Liver (tissue), 9 donors: ENCODE results near the gene PDLIM1. TPM values are rescaled to one million over a fixed set of nuclear protein-coding genes. Genes with fewer than 3 reads are reported as not detected.

Experiments
- DNase-seq: peaks from one replicate; pipeline ENCODE4 v3.0.0-alpha.2; 2017; ENCODE audit warnings: low spot score
- H3K27ac ChIP-seq, 2 donors: one replicate each; pipeline ENCODE4 v1.7.0; 2013; ENCODE audit warnings: inconsistent platforms in 2 of 2, low read length in 2 of 2, control low read depth in 1 of 2, low read depth in 1 of 2, mild to moderate bottlenecking in 1 of 2
- H3K27me3 ChIP-seq, 4 donors: one replicate each; pipeline versions ENCODE4 v1.6.1 to v1.7.0; 2013; ENCODE audit warnings: low read length in 3 of 4, inconsistent platforms in 1 of 4, mild to moderate bottlenecking in 1 of 4, moderate library complexity in 1 of 4; ENCODE audit not compliant: control insufficient read depth in 4 of 4, insufficient read depth in 4 of 4
- H3K36me3 ChIP-seq, 4 donors: one replicate each; pipeline versions ENCODE4 v1.6.1 to v1.7.0; 2013; ENCODE audit warnings: low read length in 3 of 4, mild to moderate bottlenecking in 3 of 4, low read depth in 1 of 4, moderate library complexity in 1 of 4; ENCODE audit not compliant: control insufficient read depth in 4 of 4, insufficient read depth in 3 of 4
- H3K4me1 ChIP-seq, 4 donors: one replicate each; pipeline versions ENCODE4 v1.6.1 to v1.7.0; 2013; ENCODE audit warnings: low read length in 3 of 4, mild to moderate bottlenecking in 3 of 4, moderate library complexity in 1 of 4; ENCODE audit not compliant: control insufficient read depth in 4 of 4, insufficient read depth in 4 of 4
- H3K4me3 ChIP-seq, 3 donors: one replicate each; pipeline versions ENCODE4 v1.6.1 to v1.7.0; 2013; ENCODE audit warnings: low read length in 3 of 3, control low read depth in 1 of 3, low read depth in 1 of 3, mild to moderate bottlenecking in 1 of 3
- H3K9ac ChIP-seq, 2 donors: one replicate each; pipeline ENCODE4 v1.7.0; 2013; ENCODE audit warnings: low read length in 2 of 2, mild to moderate bottlenecking in 2 of 2, moderate library complexity in 2 of 2, control low read depth in 1 of 2, low read depth in 1 of 2
- H3K9me3 ChIP-seq, 4 donors: one replicate each; pipeline versions ENCODE4 v1.6.1 to v1.7.0; 2013; ENCODE audit warnings: low read length in 3 of 4; ENCODE audit not compliant: control insufficient read depth in 4 of 4
- CTCF ChIP-seq: fragments of 150-350 bp; IDR thresholded peaks from 2 replicates; pipeline ENCODE4 v1.5.1; 2017; ENCODE audit warnings: improper control_type of control experiment, low read depth, low read length; ENCODE audit not compliant: missing input control
- FOXA1 ChIP-seq: IDR thresholded peaks from 2 replicates; pipeline ENCODE4 v1.6.1; 2016; ENCODE audit warnings: antibody characterized with exemption
- FOXA2 ChIP-seq: IDR thresholded peaks from 2 replicates; pipeline ENCODE4 v1.6.1; 2016; ENCODE audit warnings: antibody characterized with exemption
- GABPA ChIP-seq, 2 donors: IDR thresholded peaks in 1 of 2; conservative IDR thresholded peaks in 1 of 2; 2 replicates each; pipeline ENCODE4 v1.6.1; 2016; ENCODE audit warnings: antibody characterized with exemption in 2 of 2, mild to moderate bottlenecking in 1 of 2, moderate library complexity in 1 of 2
- HNF4A ChIP-seq, 2 donors: conservative IDR thresholded peaks; 2 replicates each; pipeline ENCODE4 v1.6.1; 2016; ENCODE audit warnings: antibody characterized with exemption in 2 of 2, mild to moderate bottlenecking in 2 of 2
- HNF4G ChIP-seq: IDR thresholded peaks from 2 replicates; pipeline ENCODE4 v1.6.1; 2016; ENCODE audit warnings: antibody characterized with exemption
- JUND ChIP-seq, 2 donors: IDR thresholded peaks; 2 replicates each; pipeline ENCODE4 v1.6.1; 2016; ENCODE audit warnings: antibody characterized with exemption in 2 of 2
- MAX ChIP-seq: IDR thresholded peaks from 2 replicates; pipeline ENCODE4 v1.6.1; 2016; ENCODE audit warnings: antibody characterized with exemption
- RXRA ChIP-seq, 2 donors: IDR thresholded peaks; 2 replicates each; pipeline ENCODE4 v1.6.1; 2017 to 2018; ENCODE audit warnings: antibody characterized with exemption in 2 of 2, mild to moderate bottlenecking in 1 of 2
- YY1 ChIP-seq: IDR thresholded peaks from 2 replicates; pipeline ENCODE4 v1.6.1; 2016; ENCODE audit warnings: antibody characterized with exemption, mild to moderate bottlenecking
- ZBTB33 ChIP-seq: IDR thresholded peaks from 2 replicates; pipeline ENCODE4 v1.6.1; 2016; ENCODE audit warnings: antibody characterized with exemption
- WGBS: extraction: QIAGEN DNeasy Blood & Tissue Kit; methylation state at CpG from one replicate; pipeline ENCODE4 v1.1.7; 2013; 5-methylcytosine and 5-hydroxymethylcytosine counted together
- polyA plus RNA-seq, 2 donors: library from polyadenylated mRNA; stranded (reverse) in 1 of 2; unstranded in 1 of 2; fragments of 200-250 nt in 1 of 2; fragments of >200 nt in 1 of 2; fragmentation: Nextera tagmentation in 1 of 2; extraction: Ambion mirVana in 1 of 2; gene quantifications; one replicate each; pipeline versions ENCODE4 v1.2.1 to v1.2.3, GENCODE V29; 2013 to 2015
- total RNA-seq, 2 donors: library from RNA; depleted of rRNA; stranded (reverse); fragments of >200 nt; gene quantifications; one replicate each; pipeline ENCODE4 v1.2.3, GENCODE V29; 2014
- TF ChIP-seq, protein P1 (sequence below): IDR thresholded peaks from 2 replicates; pipeline ENCODE4 v1.6.1; 2016; ENCODE audit warnings: antibody characterized with exemption
- TF ChIP-seq, protein P2 (sequence below): IDR thresholded peaks from 2 replicates; pipeline ENCODE4 v1.6.1; 2016; ENCODE audit warnings: antibody characterized with exemption, mild to moderate bottlenecking
- donor health status: healthy.
- donor health status: healthy.
- donor health status: healthy.
- donor health status: healthy.
- donor health status: healthy.

PDLIM1 gene
- total and polyA plus RNA-seq, 4 donors = 16.8 to 73.4 (median 44.5) TPM

DNA sequence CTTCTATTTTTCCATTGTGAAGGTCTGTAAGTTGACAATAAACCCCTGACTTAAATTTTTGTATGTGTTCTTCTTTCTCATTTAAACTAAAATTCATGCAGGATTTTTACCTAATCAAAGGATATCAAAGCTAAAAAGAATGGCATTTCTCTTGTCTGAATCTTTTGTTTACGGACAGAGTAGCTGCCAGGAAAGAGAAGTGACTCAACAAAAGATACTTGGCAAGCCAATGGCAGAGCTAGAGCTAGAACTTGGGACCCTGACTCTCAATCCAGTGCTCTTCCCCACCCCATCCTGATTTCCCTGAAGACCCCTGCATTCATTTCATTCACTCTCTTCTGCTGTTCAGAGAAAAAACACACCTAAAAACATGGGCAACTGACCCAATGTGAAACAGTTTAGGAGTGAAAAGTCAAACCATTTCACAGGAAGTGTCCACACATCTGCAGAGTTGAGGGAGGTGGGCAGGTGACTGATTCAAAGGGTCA lies 40.2 kb upstream of the PDLIM1 start (continued):
- TF ChIP-seq MAX (no peak), GABPA (IDR thresholded peaks at IDR 0.05 in 1 of 2, conservative IDR thresholded peaks at IDR 0.05 in 1 of 2) (no peak), FOXA1 (no peak), RXRA (IDR thresholded peaks at IDR 0.05) (no peak)
- TF ChIP-seq, protein P1, sequence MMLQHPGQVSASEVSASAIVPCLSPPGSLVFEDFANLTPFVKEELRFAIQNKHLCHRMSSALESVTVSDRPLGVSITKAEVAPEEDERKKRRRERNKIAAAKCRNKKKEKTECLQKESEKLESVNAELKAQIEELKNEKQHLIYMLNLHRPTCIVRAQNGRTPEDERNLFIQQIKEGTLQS = no peak

DNA sequence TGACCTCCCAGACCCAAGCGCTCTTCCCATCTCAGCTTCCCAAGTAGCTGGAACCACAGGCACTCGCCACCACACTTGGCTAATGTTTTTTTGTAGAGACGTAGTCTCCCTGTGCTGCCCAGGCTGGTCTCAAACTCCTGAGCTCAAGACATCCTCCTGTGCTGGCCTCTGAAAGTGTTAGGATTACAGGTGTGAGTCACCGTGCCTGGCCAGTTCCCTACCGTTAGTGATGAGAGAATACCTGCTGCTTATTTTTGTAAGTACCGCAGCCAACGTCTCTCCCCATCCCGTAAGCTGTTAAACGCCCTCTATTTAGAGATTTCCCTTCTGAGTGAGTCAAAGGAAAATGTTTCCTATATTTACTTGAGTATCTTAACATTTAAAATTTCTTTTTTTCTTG lies 38.5 kb upstream of the PDLIM1 start:
- Histone ChIP-seq H3K4me3 (no peak overlapping the region), H3K27ac (no peak overlapping the region), H3K36me3 (peaks cover 0 to 2% (median under 1%) of the 10 kb centered on the region in 4 donors), H3K27me3 (no peaks in the 10 kb centered on the region), H3K4me1 (peaks cover 0 to 25% (median 15%) of the 10 kb centered on the region in 4 donors), H3K9me3 (no peaks in the 10 kb centered on the region), H3K9ac (no peak overlapping the region)
- DNase-seq = no peak
- 94% methylated on average over 9 of the region's 9 CpGs for WGBS
- TF ChIP-seq HNF4G (no peak), RXRA (IDR thresholded peaks at IDR 0.05) (no peak), YY1 (no peak), GABPA (IDR thresholded peaks at IDR 0.05 in 1 of 2, conservative IDR thresholded peaks at IDR 0.05 in 1 of 2) (no peak), HNF4A (conservative IDR thresholded peaks at IDR 0.05) (no peak)

DNA sequence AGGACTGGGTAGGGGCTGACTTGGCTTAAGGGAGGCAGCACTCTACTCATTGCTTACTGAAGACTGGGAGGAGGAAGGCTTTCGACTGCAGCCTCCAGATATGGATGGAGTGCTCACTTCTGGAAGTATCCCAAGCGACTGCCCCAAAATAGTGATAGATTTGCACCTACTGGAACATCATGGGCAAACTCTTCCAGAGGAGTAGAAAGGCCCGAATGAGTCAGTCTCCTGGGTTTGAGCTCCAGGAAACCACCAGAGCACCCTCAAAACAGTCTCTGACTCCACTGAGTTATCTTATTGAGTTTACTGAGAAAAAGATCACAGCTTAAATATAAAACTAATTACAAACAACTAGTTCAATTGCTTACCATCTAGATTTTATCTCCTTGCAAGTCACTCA lies 37.2 kb upstream of the PDLIM1 start:
- no peak overlapping the region for H3K4me3 ChIP-seq
- H3K27ac ChIP-seq = no peak overlapping the region
- no peaks in the 10 kb centered on the region for H3K9me3 ChIP-seq
- no peaks in the 10 kb centered on the region for H3K27me3 ChIP-seq
- H3K9ac ChIP-seq = no peak overlapping the region
- TF ChIP-seq JUND (IDR thresholded peaks at IDR 0.05) (no peak), CTCF (no peak), HNF4A (conservative IDR thresholded peaks at IDR 0.05) (no peak), FOXA2 (no peak), ZBTB33 (no peak), YY1 (no peak)
- TF ChIP-seq, protein P2, sequence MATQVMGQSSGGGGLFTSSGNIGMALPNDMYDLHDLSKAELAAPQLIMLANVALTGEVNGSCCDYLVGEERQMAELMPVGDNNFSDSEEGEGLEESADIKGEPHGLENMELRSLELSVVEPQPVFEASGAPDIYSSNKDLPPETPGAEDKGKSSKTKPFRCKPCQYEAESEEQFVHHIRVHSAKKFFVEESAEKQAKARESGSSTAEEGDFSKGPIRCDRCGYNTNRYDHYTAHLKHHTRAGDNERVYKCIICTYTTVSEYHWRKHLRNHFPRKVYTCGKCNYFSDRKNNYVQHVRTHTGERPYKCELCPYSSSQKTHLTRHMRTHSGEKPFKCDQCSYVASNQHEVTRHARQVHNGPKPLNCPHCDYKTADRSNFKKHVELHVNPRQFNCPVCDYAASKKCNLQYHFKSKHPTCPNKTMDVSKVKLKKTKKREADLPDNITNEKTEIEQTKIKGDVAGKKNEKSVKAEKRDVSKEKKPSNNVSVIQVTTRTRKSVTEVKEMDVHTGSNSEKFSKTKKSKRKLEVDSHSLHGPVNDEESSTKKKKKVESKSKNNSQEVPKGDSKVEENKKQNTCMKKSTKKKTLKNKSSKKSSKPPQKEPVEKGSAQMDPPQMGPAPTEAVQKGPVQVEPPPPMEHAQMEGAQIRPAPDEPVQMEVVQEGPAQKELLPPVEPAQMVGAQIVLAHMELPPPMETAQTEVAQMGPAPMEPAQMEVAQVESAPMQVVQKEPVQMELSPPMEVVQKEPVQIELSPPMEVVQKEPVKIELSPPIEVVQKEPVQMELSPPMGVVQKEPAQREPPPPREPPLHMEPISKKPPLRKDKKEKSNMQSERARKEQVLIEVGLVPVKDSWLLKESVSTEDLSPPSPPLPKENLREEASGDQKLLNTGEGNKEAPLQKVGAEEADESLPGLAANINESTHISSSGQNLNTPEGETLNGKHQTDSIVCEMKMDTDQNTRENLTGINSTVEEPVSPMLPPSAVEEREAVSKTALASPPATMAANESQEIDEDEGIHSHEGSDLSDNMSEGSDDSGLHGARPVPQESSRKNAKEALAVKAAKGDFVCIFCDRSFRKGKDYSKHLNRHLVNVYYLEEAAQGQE = no peak
- TF ChIP-seq, protein P1 = no peak
- no peak for DNase-seq
- 89% methylated on average over 3 of the region's 3 CpGs for WGBS
- peaks cover 0 to 25% (median 15%) of the 10 kb centered on the region in 4 donors for H3K4me1 ChIP-seq
- H3K36me3 ChIP-seq = peaks cover 0 to 4% (median 0%) of the 10 kb centered on the region in 4 donors
